Natural killer cell treated with Interleukin-12 subunit alpha and Interleukin-12 subunit beta and Interleukin-15 and Interleukin-18, amount 100 ng/mL, for 72 hours (primary cell): ENCODE data around the gene COX7B2. TPM values are rescaled to one million over a fixed set of nuclear protein-coding genes. Genes with fewer than 3 reads are reported as not detected.

Experiments
- ATAC-seq, 2 donors: fragments of 150-1000 bp; cut with Tn5 transposase in 1 of 2; sonication (Bioruptor Pico), chemical (Tn5 transposase) in 1 of 2; 2 replicates each; pipeline ENCODE4 v1.10.0; 2021
- DNase-seq: peaks from one replicate; pipeline ENCODE4 v3.0.0; 2022; ENCODE audit warnings: low spot score
- H3K27ac Mint-ChIP-seq, 2 donors: 1 replicate in 1 of 2; 2 replicates in 1 of 2; pipeline ENCODE4 v1.8.0; 2022; ENCODE audit warnings: mixed read lengths in 2 of 2, mild to moderate bottlenecking in 1 of 2, moderate library complexity in 1 of 2
- H3K27me3 Mint-ChIP-seq, 2 donors: 1 replicate in 1 of 2; 2 replicates in 1 of 2; pipeline ENCODE4 v1.8.0; 2022; ENCODE audit warnings: mixed read lengths in 2 of 2
- H3K36me3 Mint-ChIP-seq: one replicate; pipeline ENCODE4 v1.8.0; 2022; ENCODE audit warnings: mixed read lengths
- H3K4me1 Mint-ChIP-seq, 2 donors: 1 replicate in 1 of 2; 2 replicates in 1 of 2; pipeline ENCODE4 v1.8.0; 2022; ENCODE audit warnings: low read depth in 2 of 2, mixed read lengths in 2 of 2, mild to moderate bottlenecking in 1 of 2
- H3K4me3 Mint-ChIP-seq: one replicate; pipeline ENCODE4 v1.8.0; 2022; ENCODE audit warnings: mixed read lengths
- H3K9me3 Mint-ChIP-seq: 2 replicates; pipeline ENCODE4 v1.8.0; 2022; ENCODE audit warnings: mixed read lengths
- total RNA-seq, 2 donors: library from RNA; stranded (reverse); gene quantifications; one replicate each; pipeline ENCODE4 v1.2.3, GENCODE V29; 2022

Gene COX7B2
- total RNA-seq, 2 donors from 2014 or later = not detected

DNA sequence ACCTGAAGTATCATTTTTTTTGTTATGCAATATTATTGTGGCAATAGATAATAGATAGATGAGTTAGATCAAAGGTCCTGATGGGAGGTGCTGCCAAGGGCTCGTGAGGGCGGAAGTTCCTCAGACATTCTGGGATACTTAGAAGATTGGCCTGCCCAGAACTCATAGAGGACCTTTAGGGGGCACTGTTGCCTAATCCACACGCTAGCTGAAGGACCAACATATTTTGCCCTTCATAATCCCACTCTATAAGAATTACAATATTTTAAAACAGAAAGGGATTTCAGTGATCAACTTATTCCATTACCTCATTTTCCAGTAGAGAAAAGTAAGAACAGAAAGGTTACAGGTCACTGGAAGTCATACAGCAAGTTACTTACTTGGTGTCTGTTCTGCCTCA is 22.9 kb upstream of the COX7B2 start:
- Mint-ChIP-seq H3K27ac (no peak overlapping the region), H3K4me3 (no peak overlapping the region), H3K9me3 (no peaks in the 10 kb centered on the region), H3K4me1 (no peaks in the 10 kb centered on the region), H3K27me3 (peaks cover 19% of the 10 kb centered on the region in 2 donors), H3K36me3 (no peaks in the 10 kb centered on the region)
- peak in 1 of 2 donors; percentile 67 for ATAC-seq
- no peak for DNase-seq

GRCh38 chr4:46930891-46931290 is 21.8 kb upstream of the COX7B2 start:
- Mint-ChIP-seq H3K27ac (no peak overlapping the region), H3K4me3 (no peak overlapping the region), H3K4me1 (no peaks in the 10 kb centered on the region), H3K36me3 (no peaks in the 10 kb centered on the region), H3K27me3 (peaks cover 19 to 30% of the 10 kb centered on the region in 2 donors), H3K9me3 (no peaks in the 10 kb centered on the region)
- DNase-seq (no peak), ATAC-seq (no peak)

- Mint-ChIP-seq H3K27me3 (peaks cover 19 to 43% of the 10 kb centered on the region in 2 donors), H3K27ac (no peak overlapping the region), H3K4me1 (no peaks in the 10 kb centered on the region), H3K36me3 (no peaks in the 10 kb centered on the region), H3K9me3 (no peaks in the 10 kb centered on the region), H3K4me3 (no peak overlapping the region)
- no peak for DNase-seq
- no peak for ATAC-seq
Observed at GRCh38 chr4:46927201-46927600, 18.2 kb upstream of the COX7B2 start.

DNA sequence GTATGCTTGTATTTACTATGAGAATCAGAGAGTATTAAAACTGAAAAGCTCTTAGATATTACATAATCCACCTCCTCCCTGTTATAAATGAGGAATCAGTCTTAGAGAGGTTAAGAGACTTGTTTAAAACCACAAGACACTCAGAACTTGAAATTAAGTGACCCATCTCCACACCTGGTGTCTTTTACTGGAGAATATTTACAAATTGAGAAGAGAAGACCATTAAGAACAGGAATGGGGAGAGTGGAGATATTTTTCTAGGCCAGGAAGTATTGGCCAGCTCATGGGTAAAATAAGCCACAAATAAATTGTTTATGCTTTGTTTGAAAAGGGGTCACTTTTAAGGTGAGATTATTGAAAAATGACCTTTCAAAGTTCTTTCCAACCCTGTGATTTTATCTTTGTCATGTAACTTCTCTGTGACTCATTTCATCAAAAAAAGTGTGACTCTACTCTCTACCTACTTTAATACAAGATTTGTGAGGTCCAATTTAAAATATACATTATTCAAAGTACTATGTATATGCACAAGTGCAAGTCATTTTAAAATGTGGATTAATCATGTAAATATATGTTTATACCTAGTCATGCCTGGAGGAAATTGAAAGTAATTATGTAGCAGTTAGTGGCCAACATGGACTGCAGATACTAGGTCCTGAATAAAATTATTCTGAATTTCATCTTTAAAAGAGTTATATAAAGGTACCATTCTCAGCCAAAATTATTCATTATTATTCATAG is 15.9 kb upstream of the COX7B2 start:
- ATAC-seq (no peak), DNase-seq (no peak)
- Mint-ChIP-seq H3K4me3 (no peak overlapping the region), H3K36me3 (no peaks in the 10 kb centered on the region), H3K9me3 (no peaks in the 10 kb centered on the region), H3K27ac (no peak overlapping the region), H3K4me1 (no peaks in the 10 kb centered on the region), H3K27me3 (peaks cover 14 to 36% of the 10 kb centered on the region in 2 donors)

GRCh38 chr4:46922205-46922604 is 13.2 kb upstream of the COX7B2 start:
- ATAC-seq = no peak
- Mint-ChIP-seq H3K27ac (no peak overlapping the region), H3K27me3 (peaks cover 12 to 37% of the 10 kb centered on the region in 2 donors), H3K4me1 (no peaks in the 10 kb centered on the region), H3K36me3 (no peaks in the 10 kb centered on the region), H3K4me3 (no peak overlapping the region), H3K9me3 (no peaks in the 10 kb centered on the region)
- no peak for DNase-seq

DNA sequence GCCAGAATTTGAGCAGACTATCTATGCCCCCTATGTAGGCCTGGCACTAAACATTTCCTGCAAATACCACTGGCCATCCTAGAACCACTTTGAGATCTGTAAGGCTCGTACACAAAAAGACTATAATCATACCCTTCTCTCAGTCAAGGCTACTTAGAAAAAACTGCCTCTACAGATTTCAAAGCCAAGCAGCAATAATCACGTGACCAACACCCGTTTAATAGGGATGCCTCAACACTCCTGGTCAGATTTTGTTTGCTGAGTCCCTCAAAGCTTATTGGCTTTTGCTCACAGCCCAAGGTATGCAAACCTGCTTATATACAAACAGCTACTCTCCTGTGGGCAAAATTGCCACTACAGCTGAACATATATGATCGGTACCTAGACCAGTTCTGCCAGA is 897 bp downstream of the COX7B2 start:
- Mint-ChIP-seq H3K4me3 (no peak overlapping the region), H3K27ac (no peak overlapping the region), H3K4me1 (no peaks in the 10 kb centered on the region), H3K9me3 (no peaks in the 10 kb centered on the region), H3K27me3 (peaks cover 12 to 14% of the 10 kb centered on the region in 2 donors), H3K36me3 (no peaks in the 10 kb centered on the region)
- DNase-seq = no peak
- no peak for ATAC-seq

- Mint-ChIP-seq H3K27ac (no peak overlapping the region), H3K4me3 (no peak overlapping the region), H3K36me3 (no peaks in the 10 kb centered on the region), H3K4me1 (no peaks in the 10 kb centered on the region), H3K27me3 (peaks cover 11 to 13% of the 10 kb centered on the region in 2 donors), H3K9me3 (no peaks in the 10 kb centered on the region)
- DNase-seq = no peak
- no peak for ATAC-seq
Observed at GRCh38 chr4:46900082-46900481, 9.0 kb downstream of the COX7B2 start.

DNA sequence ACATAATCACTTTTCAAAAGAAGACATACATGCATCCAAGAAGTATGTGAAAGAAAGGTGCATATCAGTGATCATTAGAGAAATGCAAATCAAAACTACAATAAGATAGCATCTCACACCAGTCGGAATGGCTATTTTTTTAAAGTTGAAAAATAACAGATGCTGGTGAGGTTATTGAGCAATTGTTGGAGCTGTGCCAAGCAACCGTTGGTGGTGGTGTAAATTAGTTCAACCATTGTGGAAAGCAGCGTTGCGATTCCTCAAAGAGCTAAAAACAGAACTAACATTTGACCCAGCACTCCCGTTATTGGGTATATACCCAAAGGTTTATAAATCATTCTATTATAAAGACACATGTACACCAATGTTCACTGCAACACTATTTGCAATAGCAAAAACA is 14.2 kb downstream of the COX7B2 start:
- no peak overlapping the region for H3K27ac Mint-ChIP-seq
- H3K9me3 Mint-ChIP-seq = no peaks in the 10 kb centered on the region
- H3K36me3 Mint-ChIP-seq = no peaks in the 10 kb centered on the region
- DNase-seq (no peak), ATAC-seq (no peak)
- peaks cover 9 to 20% of the 10 kb centered on the region in 2 donors for H3K27me3 Mint-ChIP-seq
- H3K4me1 Mint-ChIP-seq = no peaks in the 10 kb centered on the region
- H3K4me3 Mint-ChIP-seq = no peak overlapping the region

- no peaks in the 10 kb centered on the region for H3K4me1 Mint-ChIP-seq
- H3K4me3 Mint-ChIP-seq = no peak overlapping the region
- no peaks in the 10 kb centered on the region for H3K9me3 Mint-ChIP-seq
- ATAC-seq (no peak), DNase-seq (no peak)
- no peaks in the 10 kb centered on the region for H3K36me3 Mint-ChIP-seq
- H3K27me3 Mint-ChIP-seq = peaks cover 6 to 16% of the 10 kb centered on the region in 2 donors
- H3K27ac Mint-ChIP-seq = no peak overlapping the region
Observed at GRCh38 chr4:46890056-46890455, 19.0 kb downstream of the COX7B2 start.

GRCh38 chr4:46889410-46889809 is 19.6 kb downstream of the COX7B2 start:
- no peak overlapping the region for H3K4me3 Mint-ChIP-seq
- H3K4me1 Mint-ChIP-seq = no peaks in the 10 kb centered on the region
- H3K27me3 Mint-ChIP-seq = peaks cover 5 to 16% of the 10 kb centered on the region in 2 donors
- H3K27ac Mint-ChIP-seq = no peak overlapping the region
- ATAC-seq (no peak), DNase-seq (no peak)
- no peaks in the 10 kb centered on the region for H3K36me3 Mint-ChIP-seq
- H3K9me3 Mint-ChIP-seq = no peaks in the 10 kb centered on the region

- Mint-ChIP-seq H3K36me3 (no peaks in the 10 kb centered on the region), H3K27ac (no peak overlapping the region), H3K4me3 (no peak overlapping the region), H3K27me3 (peaks cover 5 to 29% of the 10 kb centered on the region in 2 donors), H3K9me3 (no peaks in the 10 kb centered on the region), H3K4me1 (no peaks in the 10 kb centered on the region)
- ATAC-seq (no peak), DNase-seq (no peak)
Observed at GRCh38 chr4:46886711-46887110, 22.3 kb downstream of the COX7B2 start.

- H3K27me3 Mint-ChIP-seq = peaks cover 0 to 14% of the 10 kb centered on the region in 2 donors
- DNase-seq (no peak), ATAC-seq (no peak)
- H3K36me3 Mint-ChIP-seq = no peaks in the 10 kb centered on the region
- no peak overlapping the region for H3K4me3 Mint-ChIP-seq
- H3K4me1 Mint-ChIP-seq = no peaks in the 10 kb centered on the region
- H3K27ac Mint-ChIP-seq = no peak overlapping the region
- H3K9me3 Mint-ChIP-seq = no peaks in the 10 kb centered on the region
Observed at GRCh38 chr4:46878641-46879040, 30.4 kb downstream of the COX7B2 start.

- no peaks in the 10 kb centered on the region for H3K36me3 Mint-ChIP-seq
- no peak overlapping the region for H3K4me3 Mint-ChIP-seq
- H3K4me1 Mint-ChIP-seq = no peaks in the 10 kb centered on the region
- H3K27ac Mint-ChIP-seq = no peak overlapping the region
- ATAC-seq (no peak), DNase-seq (no peak)
- H3K9me3 Mint-ChIP-seq = peaks cover 2% of the 10 kb centered on the region
- peaks cover 0 to 5% of the 10 kb centered on the region in 2 donors for H3K27me3 Mint-ChIP-seq
Observed at GRCh38 chr4:46874811-46875210, 34.2 kb downstream of the COX7B2 start.

GRCh38 chr4:46870411-46870810 is 38.6 kb downstream of the COX7B2 start:
- no peak overlapping the region for H3K27ac Mint-ChIP-seq
- H3K4me1 Mint-ChIP-seq = no peaks in the 10 kb centered on the region
- ATAC-seq (no peak), DNase-seq (no peak)
- H3K36me3 Mint-ChIP-seq = no peaks in the 10 kb centered on the region
- peaks cover 2 to 13% of the 10 kb centered on the region in 2 donors for H3K27me3 Mint-ChIP-seq
- H3K4me3 Mint-ChIP-seq = no peak overlapping the region
- peaks cover 2% of the 10 kb centered on the region for H3K9me3 Mint-ChIP-seq

- Mint-ChIP-seq H3K4me1 (no peaks in the 10 kb centered on the region), H3K9me3 (no peaks in the 10 kb centered on the region), H3K4me3 (no peak overlapping the region), H3K27ac (no peak overlapping the region), H3K27me3 (peaks cover 15 to 26% of the 10 kb centered on the region in 2 donors), H3K36me3 (no peaks in the 10 kb centered on the region)
- DNase-seq = no peak
- ATAC-seq = no peak
Observed at GRCh38 chr4:46856333-46856732, 52.7 kb downstream of the COX7B2 start.
